GM19397 (cell line): Measurements from ENCODE around the gene MTMR4.
"Not testable (repeated sequence)": the region's sequence is repeated elsewhere in the genome, so short reads cannot be mapped to it uniquely, and the experiment has no call there.

Experiments
- ATAC-seq: cut with Tn5 transposase; IDR thresholded peaks from one replicate; pipeline ENCODE4 v1.9.1; 2021; ENCODE audit warnings: mild to moderate bottlenecking, moderate library complexity; ENCODE audit not compliant: unreplicated experiment

Gene MTMR4

GRCh38 chr17:58493506-58493905, 20.9 kb downstream of the MTMR4 start:
- no peak for ATAC-seq

GRCh38 chr17:58492238-58493121, 22.0 kb downstream of the MTMR4 start:
- no peak for ATAC-seq

- no peak for ATAC-seq
Observed at GRCh38 chr17:58491510-58492045, 22.9 kb downstream of the MTMR4 start.

- no peak for ATAC-seq
Observed at GRCh38 chr17:58488428-58488890, 26.0 kb downstream of the MTMR4 start.

GRCh38 chr17:58487589-58488427, 26.6 kb downstream of the MTMR4 start, which contains the start of gene HSF5:
TSS of gene HSF5 (minus strand) at chr17:58488408. CDS start at chr17:58488274, 134 bp downstream.
- ATAC-seq = no peak

- no peak for ATAC-seq
Observed at GRCh38 chr17:58484600-58484999, 29.8 kb downstream of the MTMR4 start.

- ATAC-seq = not testable (repeated sequence)
Observed at GRCh38 chr17:58481798-58482197, 32.6 kb downstream of the MTMR4 start.

- no peak for ATAC-seq
Observed at GRCh38 chr17:58480090-58480489, 34.3 kb downstream of the MTMR4 start.

GRCh38 chr17:58476812-58477211, 37.6 kb downstream of the MTMR4 start:
- ATAC-seq = no peak

- no peak for ATAC-seq
Observed at GRCh38 chr17:58475985-58476384, 38.5 kb downstream of the MTMR4 start.

- no peak for ATAC-seq
Observed at GRCh38 chr17:58470356-58470755, 44.1 kb downstream of the MTMR4 start.

- no peak for ATAC-seq
Observed at GRCh38 chr17:58468944-58469343, 45.5 kb downstream of the MTMR4 start.

GRCh38 chr17:58455491-58455890, 58.9 kb downstream of the MTMR4 start:
- no peak for ATAC-seq

- no peak for ATAC-seq
Observed at GRCh38 chr17:58452738-58453137, 61.7 kb downstream of the MTMR4 start.

- ATAC-seq = no peak
Observed at GRCh38 chr17:58447039-58447975, 67.1 kb downstream of the MTMR4 start.

- no peak for ATAC-seq
Observed at GRCh38 chr17:58446086-58446485, 68.4 kb downstream of the MTMR4 start.
